Natural killer cell (primary cell): ENCODE data around the gene STEAP1B. TPM values are rescaled to one million over a fixed set of nuclear protein-coding genes. Genes with fewer than 3 reads are reported as not detected.
"Not testable (repeated sequence)": the region's sequence is repeated elsewhere in the genome, so short reads cannot be mapped to it uniquely, and the experiment has no call there.

Source experiments
- ATAC-seq, 3 donors: fragments of 150-1000 bp in 2 of 3; fragments of 200-7000 bp in 1 of 3; cut with Tn5 transposase; 1 replicate in 1 of 3; 2 replicates in 2 of 3; pipeline ENCODE4 v1.10.0; 2021; ENCODE audit warnings: mild to moderate bottlenecking in 2 of 3, moderate library complexity in 2 of 3
- DNase-seq, 2 donors: peaks; one replicate each; pipeline versions ENCODE4 v3.0.0 to v3.0.0-alpha.2; 2013 to 2021; ENCODE audit warnings: mixed read lengths in 1 of 2
- H3K27ac ChIP-seq: one replicate; pipeline ENCODE4 v1.5.1; 2013; ENCODE audit warnings: mild to moderate bottlenecking, low read length
- H3K27me3 ChIP-seq: one replicate; pipeline ENCODE4 v1.6.1; 2013; ENCODE audit warnings: low read length; ENCODE audit not compliant: control insufficient read depth, insufficient read depth
- H3K36me3 ChIP-seq: one replicate; pipeline ENCODE4 v1.6.1; 2013; ENCODE audit warnings: low read length; ENCODE audit not compliant: control insufficient read depth, insufficient read depth
- H3K4me1 ChIP-seq: one replicate; pipeline ENCODE4 v1.6.1; 2013; ENCODE audit warnings: low read length; ENCODE audit not compliant: control insufficient read depth, insufficient read depth
- H3K4me3 ChIP-seq: one replicate; pipeline ENCODE4 v1.5.1; 2013; ENCODE audit warnings: low read length
- H3K9me3 ChIP-seq: one replicate; pipeline ENCODE4 v1.6.1; 2013; ENCODE audit warnings: low read length; ENCODE audit not compliant: control insufficient read depth, insufficient read depth
- H3K27ac Mint-ChIP-seq, 2 donors: one replicate each; pipeline ENCODE4 v1.8.0; 2022; ENCODE audit warnings: mild to moderate bottlenecking in 2 of 2, mixed read lengths in 2 of 2, moderate library complexity in 1 of 2
- H3K27me3 Mint-ChIP-seq, 2 donors: one replicate each; pipeline ENCODE4 v1.8.0; 2022; ENCODE audit warnings: low read depth in 2 of 2, mixed read lengths in 2 of 2
- H3K36me3 Mint-ChIP-seq: one replicate; pipeline ENCODE4 v1.8.0; 2022; ENCODE audit warnings: mixed read lengths
- H3K4me1 Mint-ChIP-seq, 2 donors: one replicate each; pipeline ENCODE4 v1.8.0; 2022; ENCODE audit warnings: mixed read lengths in 2 of 2
- H3K4me3 Mint-ChIP-seq: one replicate; pipeline ENCODE4 v1.8.0; 2022; ENCODE audit warnings: mild to moderate bottlenecking, moderate library complexity, mixed read lengths
- H3K9me3 Mint-ChIP-seq, 2 donors: one replicate each; pipeline ENCODE4 v1.8.0; 2022; ENCODE audit warnings: mixed read lengths in 2 of 2
- WGBS: methylation state at CpG from one replicate; pipeline ENCODE4 v1.1.7; 2013; ENCODE audit warnings: missing lambda C conversion rate; ENCODE audit not compliant: insufficient coverage; 5-methylcytosine and 5-hydroxymethylcytosine counted together
- intact Hi-C: fragments of 100-400 bp; cut with micrococcal nuclease; formaldehyde crosslinking; loops from one replicate; pipeline ENCODE4 v1.14.2; 2022
- total RNA-seq, 4 donors: library from RNA; stranded (reverse); fragments of 120-200 nt in 1 of 4; gene quantifications; one replicate each; pipeline versions ENCODE4 v1.2.3 to v1.2.4, GENCODE V29; 2013 to 2022

Gene STEAP1B
- total RNA-seq, 3 donors from 2014 or later (not counting 1 experiment from before 2014, with no cell fraction given): 0.31 TPM; not detected in 2

- H3K36me3 ChIP-seq, intact Hi-C loops, H3K9me3 ChIP-seq, H3K27ac Mint-ChIP-seq, H3K4me1 ChIP-seq, H3K9me3 Mint-ChIP-seq, H3K27me3 ChIP-seq, H3K36me3 Mint-ChIP-seq, H3K4me3 Mint-ChIP-seq, H3K27ac ChIP-seq, H3K4me3 ChIP-seq, H3K4me1 Mint-ChIP-seq: not testable (repeated sequence)
- peak in 1 of 3 donors; percentile 29 for ATAC-seq
- peaks cover 19 to 30% of the 10 kb centered on the region in 2 donors for H3K27me3 Mint-ChIP-seq
- DNase-seq: peak in 1 of 2 donors; percentile 26
- WGBS: 48% methylated on average over 12 of the region's 16 CpGs
Observed at GRCh38 chr7:22523478-22524352, 23.7 kb upstream of the STEAP1B start.

GRCh38 chr7:22519560-22519959 lies 19.6 kb upstream of the STEAP1B start:
- peaks cover 20 to 30% of the 10 kb centered on the region in 2 donors for H3K27me3 Mint-ChIP-seq
- H3K36me3 Mint-ChIP-seq, H3K4me3 Mint-ChIP-seq, H3K4me1 ChIP-seq, H3K9me3 ChIP-seq, H3K36me3 ChIP-seq, H3K4me3 ChIP-seq, H3K9me3 Mint-ChIP-seq, H3K27ac Mint-ChIP-seq, H3K4me1 Mint-ChIP-seq, H3K27ac ChIP-seq, DNase-seq, H3K27me3 ChIP-seq, ATAC-seq, intact Hi-C loops: not testable (repeated sequence)
- 90% methylated on average over 1 of the region's 1 CpG for WGBS

- WGBS: 39% methylated on average over 2 of the region's 4 CpGs
- H3K36me3 ChIP-seq, H3K4me3 Mint-ChIP-seq, H3K4me3 ChIP-seq, H3K27me3 ChIP-seq, H3K9me3 Mint-ChIP-seq, DNase-seq, intact Hi-C loops, H3K4me1 ChIP-seq, H3K27ac ChIP-seq, H3K36me3 Mint-ChIP-seq, H3K4me1 Mint-ChIP-seq, ATAC-seq, H3K9me3 ChIP-seq, H3K27ac Mint-ChIP-seq: not testable (repeated sequence)
- H3K27me3 Mint-ChIP-seq: peaks cover 7 to 22% of the 10 kb centered on the region in 2 donors
Observed at GRCh38 chr7:22516950-22517349, 17.0 kb upstream of the STEAP1B start.

DNA sequence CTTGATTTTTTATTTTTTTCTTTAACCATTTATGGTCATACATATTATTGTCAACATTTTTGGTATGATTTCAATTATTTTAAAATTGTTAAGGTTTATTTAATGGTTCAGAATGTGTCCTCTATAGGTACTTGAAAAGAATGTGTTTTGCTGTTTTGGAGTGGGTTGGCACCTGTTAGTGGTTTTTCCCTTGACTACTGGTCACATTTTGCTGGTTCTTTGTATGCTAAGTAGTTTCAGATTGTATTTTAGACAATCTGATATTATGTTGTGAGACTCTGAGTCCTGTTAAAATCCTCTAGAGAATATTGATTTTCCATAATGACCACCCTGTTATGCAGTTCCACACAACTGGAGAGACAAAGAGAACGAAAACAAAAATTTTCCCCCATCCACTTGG lies 15.0 kb upstream of the STEAP1B start:
- H3K4me1 Mint-ChIP-seq, ATAC-seq, H3K4me1 ChIP-seq, H3K4me3 Mint-ChIP-seq, H3K4me3 ChIP-seq, H3K36me3 Mint-ChIP-seq, H3K27ac ChIP-seq, H3K9me3 Mint-ChIP-seq, H3K36me3 ChIP-seq, intact Hi-C loops, H3K27me3 Mint-ChIP-seq, H3K9me3 ChIP-seq, DNase-seq, H3K27ac Mint-ChIP-seq, H3K27me3 ChIP-seq: not testable (repeated sequence)
- no CpG with 5 or more reads among the region's 1 CpG for WGBS

- H3K9me3 ChIP-seq, H3K36me3 Mint-ChIP-seq, H3K4me1 Mint-ChIP-seq, intact Hi-C loops, H3K27me3 ChIP-seq, H3K4me1 ChIP-seq, H3K36me3 ChIP-seq, H3K9me3 Mint-ChIP-seq, H3K27ac Mint-ChIP-seq, H3K4me3 ChIP-seq, H3K27ac ChIP-seq, DNase-seq, H3K4me3 Mint-ChIP-seq: not testable (repeated sequence)
- peaks cover 6 to 15% of the 10 kb centered on the region in 2 donors for H3K27me3 Mint-ChIP-seq
- 91% methylated on average over 3 of the region's 3 CpGs for WGBS
- ATAC-seq: peak in 1 of 3 donors; percentile 35
Observed at GRCh38 chr7:22507320-22507719, 7.3 kb upstream of the STEAP1B start.

DNA sequence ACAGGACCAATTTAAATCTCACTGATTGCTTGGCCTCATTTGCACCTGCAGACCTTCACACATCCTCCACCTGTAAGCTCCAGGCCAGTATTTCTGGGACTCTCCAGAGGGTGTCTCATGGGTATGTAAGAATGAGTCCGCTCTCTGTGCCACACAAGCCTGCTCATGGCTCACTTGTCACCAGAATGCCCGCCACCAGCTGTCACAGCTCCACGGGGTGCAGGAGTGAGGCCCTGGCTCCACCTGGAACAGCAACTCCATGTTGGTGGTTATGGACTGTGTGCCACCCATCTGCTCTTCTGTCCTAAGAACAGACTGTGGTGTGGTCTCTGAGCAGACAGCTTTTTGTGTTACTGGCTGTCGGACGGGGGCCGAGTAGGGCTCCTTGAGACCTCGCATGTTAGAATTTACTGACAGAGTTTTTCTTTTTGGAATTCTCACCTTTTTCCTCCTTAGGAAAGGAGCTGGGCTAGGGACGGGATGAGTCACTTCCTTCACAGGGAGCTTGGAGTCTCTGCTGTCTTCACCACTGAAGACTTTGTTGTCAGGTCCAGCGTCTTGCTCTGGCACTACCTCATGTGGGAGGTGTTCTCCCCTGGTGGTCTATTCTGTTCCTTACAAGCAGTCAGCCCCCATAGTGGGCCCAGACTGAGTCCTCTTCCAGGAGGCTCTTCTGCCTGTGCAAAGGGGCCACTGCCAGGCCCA lies 6.5 kb upstream of the STEAP1B start:
- peaks cover 6 to 20% of the 10 kb centered on the region in 2 donors for H3K27me3 Mint-ChIP-seq
- WGBS: 68% methylated on average over 6 of the region's 9 CpGs
- intact Hi-C loops, H3K9me3 ChIP-seq, H3K36me3 ChIP-seq, H3K4me3 Mint-ChIP-seq, H3K27me3 ChIP-seq, H3K9me3 Mint-ChIP-seq, ATAC-seq, H3K36me3 Mint-ChIP-seq, H3K27ac Mint-ChIP-seq, H3K27ac ChIP-seq, H3K4me1 Mint-ChIP-seq, DNase-seq, H3K4me3 ChIP-seq, H3K4me1 ChIP-seq: not testable (repeated sequence)

DNA sequence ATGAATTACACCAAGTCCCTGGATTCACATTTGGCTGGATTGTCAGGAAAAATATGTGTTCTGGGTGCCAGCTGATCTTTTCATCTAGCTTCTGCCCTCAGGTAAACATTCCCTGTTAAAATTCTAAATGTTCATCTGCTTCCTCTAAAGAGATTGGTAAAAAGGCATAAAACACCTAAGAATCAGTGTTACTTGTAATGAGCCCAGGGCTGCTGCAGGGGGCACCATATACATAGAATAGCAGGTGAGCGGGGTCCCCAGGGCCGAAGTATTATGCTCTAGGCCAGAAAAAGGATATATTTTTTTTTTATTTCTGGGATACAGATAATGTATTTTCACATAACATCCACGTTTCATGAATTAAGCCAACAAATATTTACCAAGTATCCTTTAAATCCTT lies 4.5 kb upstream of the STEAP1B start:
- H3K4me3 Mint-ChIP-seq, intact Hi-C loops, H3K4me1 Mint-ChIP-seq, H3K27ac ChIP-seq, H3K36me3 ChIP-seq, DNase-seq, H3K9me3 Mint-ChIP-seq, H3K27me3 ChIP-seq, ATAC-seq, H3K9me3 ChIP-seq, H3K4me1 ChIP-seq, H3K27ac Mint-ChIP-seq, H3K4me3 ChIP-seq, H3K36me3 Mint-ChIP-seq: not testable (repeated sequence)
- peaks cover 15 to 20% of the 10 kb centered on the region in 2 donors for H3K27me3 Mint-ChIP-seq
- no CpG with 5 or more reads among the region's 3 CpGs for WGBS
